Hepatic stellate cell (primary cell): ENCODE measurements around the gene LAMA5.

Experiments
- DNase-seq: peaks from one replicate; pipeline ENCODE4 v3.0.0; 2011; ENCODE audit warnings: low spot score

Gene LAMA5

GRCh38 chr20:62403331-62403730, 36.2 kb upstream of the LAMA5 start:
- DNase-seq, result no peak

- no peak for DNase-seq
Observed at GRCh38 chr20:62402456-62403150, 35.5 kb upstream of the LAMA5 start.

- no peak for DNase-seq
Observed at GRCh38 chr20:62401331-62401779, 34.2 kb upstream of the LAMA5 start.

DNA sequence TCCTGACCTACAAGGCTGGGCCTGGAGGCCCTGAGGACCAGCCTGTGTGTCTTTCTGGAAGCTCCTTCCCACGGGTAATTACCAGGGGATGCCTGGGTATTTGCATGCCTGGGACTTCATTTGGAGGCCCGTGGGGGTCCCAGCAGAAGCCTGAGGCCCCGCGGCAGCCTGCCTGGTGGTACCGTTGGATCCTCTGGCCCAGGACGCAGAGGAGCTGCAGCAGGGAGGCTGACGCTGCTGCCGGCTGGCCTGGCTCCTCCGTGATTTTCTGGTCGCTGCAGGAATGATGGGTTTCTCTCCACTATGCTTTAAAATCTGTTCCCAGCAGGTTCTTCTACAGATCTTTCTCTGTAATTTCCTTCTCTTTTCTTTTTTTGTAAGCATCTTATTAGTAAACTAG, 33.4 kb upstream of the LAMA5 start:
- no peak for DNase-seq

GRCh38 chr20:62400021-62400420, 32.9 kb upstream of the LAMA5 start:
- no peak for DNase-seq

DNA sequence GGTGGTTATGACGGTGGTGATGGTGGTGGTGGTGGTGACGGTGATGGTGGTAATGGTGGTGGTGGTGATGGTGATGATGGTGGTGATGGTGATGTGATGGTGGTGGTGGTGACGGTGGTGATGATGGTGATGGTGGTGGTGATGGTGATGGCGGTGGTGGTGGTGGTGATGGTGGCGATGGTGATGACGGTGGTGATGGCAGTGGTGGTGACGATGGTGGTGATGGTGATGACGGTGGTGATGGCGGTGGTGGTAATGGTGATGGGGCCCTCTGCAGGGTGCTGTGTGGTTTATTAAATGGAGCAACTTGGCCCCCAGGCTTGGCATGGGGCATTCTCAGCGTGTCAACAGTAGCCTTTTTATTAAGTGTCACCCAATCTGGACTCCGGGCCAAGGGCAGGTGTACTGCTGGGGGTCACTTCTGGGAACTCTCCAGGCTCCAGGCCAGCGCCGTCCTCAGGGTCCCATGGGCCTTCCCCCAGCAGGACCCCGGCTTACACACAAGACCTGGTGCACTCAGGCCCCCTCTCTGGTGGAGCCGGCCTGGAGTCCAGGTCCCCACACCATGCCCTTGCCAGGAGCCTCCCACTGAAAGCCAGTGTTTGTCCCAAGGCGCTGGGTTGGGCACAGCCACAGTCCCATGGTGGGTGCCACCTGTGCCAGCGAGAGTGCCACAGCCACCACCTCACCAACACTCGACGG, 31.2 kb upstream of the LAMA5 start:
- DNase-seq, result no peak

GRCh38 chr20:62396367-62397239, 29.5 kb upstream of the LAMA5 start:
- no peak for DNase-seq

DNA sequence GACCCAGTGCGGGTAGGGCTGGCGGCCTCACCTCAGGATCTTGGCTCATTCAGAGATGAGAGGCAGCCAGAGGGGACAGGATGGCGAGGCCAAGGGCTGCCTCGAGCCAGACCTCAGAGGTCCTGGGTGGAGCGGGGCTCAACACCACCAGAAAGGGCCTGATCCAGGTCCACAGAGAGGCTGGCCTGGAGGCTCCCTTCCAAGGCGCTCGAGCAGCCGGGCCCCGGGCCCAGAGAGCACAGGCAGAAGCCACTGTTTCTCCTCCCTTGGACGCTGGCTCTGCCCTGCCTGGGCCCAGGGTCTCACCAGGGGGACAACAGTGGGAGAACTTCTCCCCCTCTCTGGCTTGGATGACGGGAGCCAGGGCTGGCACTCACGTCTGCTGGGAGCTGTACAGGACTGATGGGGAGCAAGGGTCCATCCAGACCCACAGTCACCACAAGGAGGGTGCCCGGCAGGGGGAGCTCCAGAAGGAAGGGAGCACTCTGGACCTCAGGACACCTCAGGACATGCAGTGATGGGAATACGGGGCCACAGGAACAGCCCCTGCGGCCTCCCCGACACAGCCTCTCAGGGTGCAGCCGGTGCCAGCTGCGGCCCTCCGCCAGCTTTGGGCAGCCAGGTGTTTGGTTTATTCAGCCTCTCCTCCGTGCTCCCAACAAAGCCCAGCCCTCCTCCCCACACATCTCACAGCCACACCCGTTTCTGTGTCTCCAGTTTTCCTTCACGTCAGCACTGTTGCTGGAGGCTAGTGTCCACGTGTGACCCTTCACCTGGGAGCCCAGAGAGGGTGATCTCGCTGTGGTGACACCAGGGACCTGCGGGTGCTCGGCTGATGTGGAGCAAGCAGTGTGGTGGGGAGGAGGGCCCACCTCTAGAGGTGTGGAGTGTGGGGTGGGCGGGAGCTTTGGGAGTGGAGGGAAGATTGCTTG, 28.5 kb upstream of the LAMA5 start:
- DNase-seq, result no peak

GRCh38 chr20:62394248-62395245, 27.4 kb upstream of the LAMA5 start:
- DNase-seq, result no peak

GRCh38 chr20:62393830-62394229, 26.7 kb upstream of the LAMA5 start:
- no peak for DNase-seq

DNA sequence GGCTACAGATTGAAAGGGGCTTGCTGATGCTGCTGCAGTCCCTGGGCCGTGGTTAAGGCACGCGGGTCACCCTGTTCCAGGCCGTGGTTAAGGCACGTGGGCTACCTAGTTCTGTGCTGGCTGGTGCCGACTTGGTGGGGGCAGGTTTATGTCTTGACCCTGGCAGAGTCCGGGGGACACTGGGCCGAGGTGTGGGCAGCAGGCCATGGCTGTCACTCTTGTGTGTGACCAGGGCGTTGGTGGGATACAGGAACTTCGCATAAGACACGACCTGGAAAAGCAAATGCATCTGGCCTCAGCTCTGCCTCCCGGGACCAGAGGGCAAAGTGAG, 26.2 kb upstream of the LAMA5 start:
- no peak for DNase-seq

DNA sequence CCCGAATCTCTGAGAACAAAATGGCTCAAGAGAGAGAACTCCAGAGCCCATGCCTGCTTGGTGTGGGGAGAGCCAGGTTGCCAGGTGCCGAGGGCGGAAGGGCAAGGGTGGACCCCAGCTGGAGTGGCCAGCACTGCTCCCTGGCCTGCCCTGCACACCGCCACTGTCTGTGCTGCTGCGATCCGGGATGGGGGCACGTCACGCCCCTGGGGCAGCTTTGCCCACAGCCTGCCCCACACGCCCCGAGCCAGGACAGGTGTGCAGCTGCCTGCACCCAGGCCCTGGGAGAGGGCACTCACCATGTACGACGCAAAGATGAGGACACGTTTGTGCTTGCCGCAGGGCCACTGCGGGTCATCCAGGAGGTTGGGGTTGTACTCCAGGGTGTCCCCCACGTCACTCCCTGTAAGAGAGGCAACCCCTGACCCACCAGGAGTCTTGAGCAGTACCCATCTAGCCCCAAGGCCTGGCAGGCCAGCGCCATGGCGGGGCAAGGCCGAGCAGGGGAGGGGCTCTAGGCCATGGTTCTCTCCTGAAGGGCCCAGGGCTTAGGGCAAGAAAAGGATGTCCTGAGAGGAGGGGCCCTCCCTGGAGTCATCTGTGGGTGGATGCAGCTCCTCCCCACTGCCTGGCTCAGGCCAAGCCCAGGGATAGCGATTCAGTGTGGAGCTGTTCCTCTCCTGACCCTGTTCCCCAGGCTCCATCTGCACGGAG, 25.7 kb upstream of the LAMA5 start:
- DNase-seq, result no peak

GRCh38 chr20:62392077-62392418, 24.9 kb upstream of the LAMA5 start:
- DNase-seq, result no peak

GRCh38 chr20:62391165-62392076, 24.3 kb upstream of the LAMA5 start:
- DNase-seq, result no peak

DNA sequence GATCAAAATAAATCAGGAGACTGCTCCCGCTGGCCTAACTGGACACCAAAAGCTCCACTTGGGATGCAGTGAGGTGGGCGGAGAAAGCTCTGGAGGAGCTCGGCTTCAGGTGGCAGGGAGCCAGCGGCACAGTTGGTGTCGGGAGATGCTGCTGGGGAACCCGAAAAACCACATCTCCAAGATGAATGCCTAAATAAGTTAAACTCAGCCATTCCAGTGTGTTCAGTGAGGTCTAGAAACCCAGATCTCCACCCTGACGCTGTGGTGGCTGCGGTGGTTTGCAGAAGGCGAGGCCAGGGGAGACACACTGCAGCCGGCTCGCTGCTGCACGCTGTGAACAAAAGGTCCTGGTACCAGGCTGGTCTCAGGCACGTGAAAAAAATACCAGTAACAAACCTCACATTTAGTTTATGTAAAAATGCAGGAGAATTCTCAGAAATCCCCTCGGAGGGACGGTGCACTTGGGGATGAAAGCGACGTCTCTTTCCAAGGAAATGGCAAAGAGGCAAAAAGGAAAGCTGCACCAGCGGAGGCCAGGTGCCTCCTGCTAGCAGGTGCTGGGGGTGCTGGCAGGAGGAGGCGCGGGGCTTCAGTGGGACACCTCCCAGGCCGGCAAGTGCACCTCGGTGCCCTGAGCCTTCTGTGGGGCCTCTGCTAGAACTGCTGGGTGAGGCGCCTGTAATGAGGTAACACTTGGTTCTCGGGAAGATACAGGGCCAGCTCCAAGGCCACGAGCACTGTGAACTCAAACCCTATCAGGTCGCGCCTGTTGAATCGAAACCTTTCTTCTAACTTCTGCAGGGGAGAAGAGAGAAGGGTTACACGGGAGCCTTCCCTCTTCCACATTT, 23.4 kb upstream of the LAMA5 start:
- DNase-seq, result no peak

DNA sequence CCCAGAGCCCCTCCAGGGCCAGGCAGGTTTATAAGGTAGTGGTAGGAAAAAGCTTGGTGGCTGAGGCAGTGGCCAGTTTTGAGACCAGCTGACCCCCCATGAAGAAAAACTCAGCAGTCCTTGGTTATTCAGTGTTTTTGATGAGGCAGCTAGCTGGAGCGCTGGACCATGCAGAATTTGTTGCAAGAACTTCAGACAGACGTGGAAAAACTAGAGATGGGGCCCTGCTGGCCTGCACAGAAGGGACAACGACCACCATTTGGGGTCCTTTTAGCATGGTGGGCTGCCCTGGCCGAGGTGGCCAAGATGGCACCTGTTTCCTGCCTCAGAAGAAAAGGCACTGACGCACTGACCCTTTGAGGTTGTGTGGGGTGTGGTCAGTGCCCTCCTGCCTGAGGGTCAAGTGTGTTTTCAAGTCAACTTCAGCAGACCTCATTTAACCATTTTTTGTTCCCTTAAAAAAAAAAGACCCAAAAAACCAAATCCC, 22.5 kb upstream of the LAMA5 start:
- no peak for DNase-seq

GRCh38 chr20:62388839-62389600, 21.9 kb upstream of the LAMA5 start:
- DNase-seq, result no peak
